MM.1S (cell line): ENCODE results near the gene FHIT.

Experiments used
- CTCF ChIP-seq: fragments of 300-600 bp; sonication (generic); IDR thresholded peaks from 2 replicates; pipeline ENCODE4 v1.5.1; 2016; ENCODE audit warnings: antibody characterized with exemption, low read length, mixed read lengths
- EZH2 ChIP-seq: fragments of 300-600 bp; sonication (generic); optimal IDR thresholded peaks from 2 replicates; pipeline ENCODE3; 2017; ENCODE audit warnings: low read depth, mild to moderate bottlenecking, antibody characterized with exemption, low read length, mixed read lengths

- TF ChIP-seq CTCF (no peak), EZH2 (no peak)
Observed at GRCh38 chr3:60190073-60190472, 1061.2 kb downstream of the FHIT start.
